SKM-1 treated with dmso at 0.1 percent for 144 hours (cell line): ENCODE data around the gene SAP30L.

Source experiments
- DNase-seq: peaks from one replicate; lab custom pipeline; 2025; ENCODE audit not compliant: unreplicated experiment; lab: John Stamatoyannopoulos, UW

The SAP30L gene

GRCh38 chr5:154479160-154479943, 33.6 kb downstream of the SAP30L start:
- DNase-seq: no peak

GRCh38 chr5:154479944-154480750, 34.4 kb downstream of the SAP30L start:
- no peak for DNase-seq

GRCh38 chr5:154480847-154481246, 35.0 kb downstream of the SAP30L start:
- DNase-seq: no peak

GRCh38 chr5:154481584-154482381, 36.0 kb downstream of the SAP30L start:
- DNase-seq: no peak

GRCh38 chr5:154482528-154483449, 37.0 kb downstream of the SAP30L start:
- DNase-seq: no peak

GRCh38 chr5:154483654-154484392, 38.0 kb downstream of the SAP30L start:
- DNase-seq: no peak

- no peak for DNase-seq
These were observed 38.7 kb downstream of the SAP30L start for GRCh38 chr5:154484393-154485095.

GRCh38 chr5:154485096-154485491, 39.3 kb downstream of the SAP30L start:
- DNase-seq: no peak

GRCh38 chr5:154485850-154486426, 40.1 kb downstream of the SAP30L start:
- DNase-seq: no peak

- DNase-seq: no peak
These were observed 40.6 kb downstream of the SAP30L start for GRCh38 chr5:154486427-154486866.

GRCh38 chr5:154487541-154487940, 41.7 kb downstream of the SAP30L start:
- no peak for DNase-seq

GRCh38 chr5:154491941-154492340, 46.1 kb downstream of the SAP30L start:
- DNase-seq: no peak

GRCh38 chr5:154493274-154493673, 47.5 kb downstream of the SAP30L start:
- no peak for DNase-seq

GRCh38 chr5:154494036-154494435, 48.2 kb downstream of the SAP30L start:
- DNase-seq: no peak

GRCh38 chr5:154498591-154498990, 52.8 kb downstream of the SAP30L start:
- DNase-seq: no peak

GRCh38 chr5:154498994-154499393, 53.2 kb downstream of the SAP30L start:
- DNase-seq: no peak

- no peak for DNase-seq
These were observed 55.8 kb downstream of the SAP30L start for GRCh38 chr5:154501566-154501965.

GRCh38 chr5:154502180-154502579, 56.4 kb downstream of the SAP30L start:
- DNase-seq: no peak

GRCh38 chr5:154503698-154504039, 57.9 kb downstream of the SAP30L start:
- no peak for DNase-seq
